ENCODE measurements around the gene CNN2. TPM values are rescaled to one million over a fixed set of nuclear protein-coding genes. Genes with fewer than 3 reads are reported as not detected.

The CNN2 gene
- polyA plus RNA-seq, 1 donor from 2014 or later: 42.8 TPM

- H3K9ac ChIP-seq (ENCODE audit: low read length): no peak overlapping the region
- TF ChIP-seq RAD21 (conservative IDR thresholded peaks at IDR 0.05) (no peak), SMC3 (conservative IDR thresholded peaks at IDR 0.05; ENCODE audit: poor library complexity) (no peak), POLR2AphosphoS5 (IDR thresholded peaks at IDR 0.05) (no peak), CTCF (IDR thresholded peaks at IDR 0.05; ENCODE audit: poor library complexity, severe bottlenecking) (no peak), MXI1 (conservative IDR thresholded peaks at IDR 0.05; ENCODE audit: poor library complexity, severe bottlenecking) (no peak), EP300 (conservative IDR thresholded peaks at IDR 0.05; ENCODE audit: poor library complexity, severe bottlenecking) (no peak), EZH2 (IDR thresholded peaks at IDR 0.05; ENCODE audit: borderline replicate concordance, insufficient read depth, low read length, poor library complexity, severe bottlenecking) (no peak)
- H4K20me1 ChIP-seq (ENCODE audit: insufficient read depth): no peaks in the 10 kb centered on the region
- H2AFZ ChIP-seq (ENCODE audit: low read depth, low read length): no peak overlapping the region
- H3K36me3 ChIP-seq (ENCODE audit: insufficient read depth, low read length): no peaks in the 10 kb centered on the region
- H3K79me2 ChIP-seq (replicated peaks; ENCODE audit: insufficient read depth, low read length): no peaks in the 10 kb centered on the region
- H3K4me3 ChIP-seq (ENCODE audit: low read length): no peak overlapping the region
- H3K9me3 ChIP-seq (ENCODE audit: low read length): no peaks in the 10 kb centered on the region
- H3K4me2 ChIP-seq (ENCODE audit: low read length): no peak overlapping the region
- H3K27me3 ChIP-seq (ENCODE audit: insufficient read depth, low read depth, low read length): no peaks in the 10 kb centered on the region
- no peaks in the 10 kb centered on the region for H3F3A ChIP-seq (ENCODE audit: insufficient read depth, low read length, poor library complexity, severe bottlenecking)
- H3K27ac ChIP-seq (ENCODE audit: low read length): no peak overlapping the region
- no peaks in the 10 kb centered on the region for H3K9me2 ChIP-seq (ENCODE audit: insufficient read depth, low read length)
Measured at GRCh38 chr19:986083-986482, 40.3 kb upstream of the CNN2 start.

GRCh38 chr19:988081-988480, 38.3 kb upstream of the CNN2 start:
- H3K36me3 ChIP-seq (ENCODE audit: insufficient read depth, low read length): no peaks in the 10 kb centered on the region
- H3K79me2 ChIP-seq (replicated peaks; ENCODE audit: insufficient read depth, low read length): no peaks in the 10 kb centered on the region
- H3F3A ChIP-seq (ENCODE audit: insufficient read depth, low read length, poor library complexity, severe bottlenecking): no peaks in the 10 kb centered on the region
- H3K27me3 ChIP-seq (ENCODE audit: insufficient read depth, low read depth, low read length): no peaks in the 10 kb centered on the region
- H4K20me1 ChIP-seq (ENCODE audit: insufficient read depth): no peaks in the 10 kb centered on the region
- no peak for TF ChIP-seq POLR2AphosphoS5 (IDR thresholded peaks at IDR 0.05)
- no peak for TF ChIP-seq CTCF (IDR thresholded peaks at IDR 0.05; ENCODE audit: poor library complexity, severe bottlenecking)
- TF ChIP-seq TAF1 (IDR thresholded peaks at IDR 0.05; ENCODE audit: low read depth): no peak
- no peak for TF ChIP-seq EZH2 (IDR thresholded peaks at IDR 0.05; ENCODE audit: borderline replicate concordance, insufficient read depth, low read length, poor library complexity, severe bottlenecking)
- TF ChIP-seq RAD21 (conservative IDR thresholded peaks at IDR 0.05): no peak
- TF ChIP-seq SMC3 (conservative IDR thresholded peaks at IDR 0.05; ENCODE audit: poor library complexity): no peak
- TF ChIP-seq EP300 (conservative IDR thresholded peaks at IDR 0.05; ENCODE audit: poor library complexity, severe bottlenecking): no peak
- TF ChIP-seq MXI1 (conservative IDR thresholded peaks at IDR 0.05; ENCODE audit: poor library complexity, severe bottlenecking): no peak
- TF ChIP-seq, protein P1, sequence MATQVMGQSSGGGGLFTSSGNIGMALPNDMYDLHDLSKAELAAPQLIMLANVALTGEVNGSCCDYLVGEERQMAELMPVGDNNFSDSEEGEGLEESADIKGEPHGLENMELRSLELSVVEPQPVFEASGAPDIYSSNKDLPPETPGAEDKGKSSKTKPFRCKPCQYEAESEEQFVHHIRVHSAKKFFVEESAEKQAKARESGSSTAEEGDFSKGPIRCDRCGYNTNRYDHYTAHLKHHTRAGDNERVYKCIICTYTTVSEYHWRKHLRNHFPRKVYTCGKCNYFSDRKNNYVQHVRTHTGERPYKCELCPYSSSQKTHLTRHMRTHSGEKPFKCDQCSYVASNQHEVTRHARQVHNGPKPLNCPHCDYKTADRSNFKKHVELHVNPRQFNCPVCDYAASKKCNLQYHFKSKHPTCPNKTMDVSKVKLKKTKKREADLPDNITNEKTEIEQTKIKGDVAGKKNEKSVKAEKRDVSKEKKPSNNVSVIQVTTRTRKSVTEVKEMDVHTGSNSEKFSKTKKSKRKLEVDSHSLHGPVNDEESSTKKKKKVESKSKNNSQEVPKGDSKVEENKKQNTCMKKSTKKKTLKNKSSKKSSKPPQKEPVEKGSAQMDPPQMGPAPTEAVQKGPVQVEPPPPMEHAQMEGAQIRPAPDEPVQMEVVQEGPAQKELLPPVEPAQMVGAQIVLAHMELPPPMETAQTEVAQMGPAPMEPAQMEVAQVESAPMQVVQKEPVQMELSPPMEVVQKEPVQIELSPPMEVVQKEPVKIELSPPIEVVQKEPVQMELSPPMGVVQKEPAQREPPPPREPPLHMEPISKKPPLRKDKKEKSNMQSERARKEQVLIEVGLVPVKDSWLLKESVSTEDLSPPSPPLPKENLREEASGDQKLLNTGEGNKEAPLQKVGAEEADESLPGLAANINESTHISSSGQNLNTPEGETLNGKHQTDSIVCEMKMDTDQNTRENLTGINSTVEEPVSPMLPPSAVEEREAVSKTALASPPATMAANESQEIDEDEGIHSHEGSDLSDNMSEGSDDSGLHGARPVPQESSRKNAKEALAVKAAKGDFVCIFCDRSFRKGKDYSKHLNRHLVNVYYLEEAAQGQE (IDR thresholded peaks at IDR 0.05; ENCODE audit: borderline replicate concordance): no peak
- H3K9me2 ChIP-seq (ENCODE audit: insufficient read depth, low read length): no peaks in the 10 kb centered on the region
- H3K27ac ChIP-seq (ENCODE audit: low read length): no peak overlapping the region
- H3K9me3 ChIP-seq (ENCODE audit: low read length): no peaks in the 10 kb centered on the region
- H2AFZ ChIP-seq (ENCODE audit: low read depth, low read length): no peak overlapping the region
- H3K9ac ChIP-seq (ENCODE audit: low read length): no peak overlapping the region
- H3K4me2 ChIP-seq (ENCODE audit: low read length): no peak overlapping the region
- no peak overlapping the region for H3K4me3 ChIP-seq (ENCODE audit: low read length)

Data from neural cell (in vitro differentiated cells).